Neural progenitor cell (in vitro differentiated cells): ENCODE measurements around the gene TRIML2.

Experiments
- CTCF ChIP-seq: fragments of 200-600 bp; sonication (generic); IDR thresholded peaks from 2 replicates; pipeline ENCODE4 v1.5.1; 2017; ENCODE audit warnings: antibody characterized with exemption, mild to moderate bottlenecking
- EZH2 ChIP-seq: fragments of 200-600 bp; sonication (generic); IDR thresholded peaks from 2 replicates; pipeline ENCODE4 v1.6.1; 2017; ENCODE audit warnings: antibody characterized with exemption, mild to moderate bottlenecking, moderate library complexity
- EZH2phosphoT487 ChIP-seq: fragments of 200-600 bp; sonication (generic); IDR thresholded peaks from 2 replicates; pipeline ENCODE4 v1.6.1; 2017; ENCODE audit warnings: antibody characterized with exemption

GRCh38 chr4:188117631-188118324 is 8.4 kb upstream of the TRIML2 start:
- TF ChIP-seq CTCF (no peak), EZH2 (no peak), EZH2phosphoT487 (no peak)
